Kidney capillary endothelial cell (primary cell): ENCODE results near the gene YWHAG.
"Not testable (repeated sequence)": the region's sequence is repeated elsewhere in the genome, so short reads cannot be mapped to it uniquely, and the experiment has no call there.

Source experiments
- DNase-seq: peaks from one replicate; pipeline ENCODE4 v3.0.0-alpha.2; 2018; ENCODE audit warnings: low spot score

Gene YWHAG

DNA sequence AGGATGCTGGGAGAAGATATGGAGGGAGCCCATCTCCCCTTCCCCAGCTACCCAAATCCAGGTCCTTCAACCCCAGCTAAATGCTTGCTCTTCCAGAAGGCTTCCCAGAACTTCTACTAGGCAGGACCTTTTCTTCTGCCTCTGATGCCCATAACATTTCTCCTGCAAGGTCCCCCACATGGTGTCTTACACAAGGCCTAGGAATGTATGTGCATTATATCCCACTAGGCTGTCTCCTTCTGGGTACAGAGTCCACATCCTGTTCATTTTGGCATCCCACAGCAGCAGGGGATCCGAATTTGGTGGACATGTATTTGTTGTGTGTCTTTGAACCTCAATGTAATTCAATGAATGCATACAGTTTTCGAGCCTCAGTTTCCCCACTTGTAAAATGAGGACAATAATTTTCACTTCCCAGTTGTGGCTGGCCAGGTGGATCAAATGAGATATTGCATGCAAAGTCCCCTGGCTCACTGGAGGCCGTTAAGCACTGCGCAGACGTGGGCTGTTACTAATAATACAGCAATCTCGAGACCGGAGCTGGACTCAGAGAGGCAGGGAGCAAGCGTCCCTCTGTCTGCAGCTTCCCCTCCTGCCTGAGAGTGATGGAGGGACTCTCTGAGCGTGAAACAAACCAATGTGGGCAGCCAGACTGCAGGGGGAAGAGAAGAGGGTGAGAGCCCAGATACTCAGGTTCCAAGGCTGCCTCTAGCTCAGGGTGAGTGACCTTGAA lies 18.6 kb upstream of the YWHAG start:
- DNase-seq = no peak

DNA sequence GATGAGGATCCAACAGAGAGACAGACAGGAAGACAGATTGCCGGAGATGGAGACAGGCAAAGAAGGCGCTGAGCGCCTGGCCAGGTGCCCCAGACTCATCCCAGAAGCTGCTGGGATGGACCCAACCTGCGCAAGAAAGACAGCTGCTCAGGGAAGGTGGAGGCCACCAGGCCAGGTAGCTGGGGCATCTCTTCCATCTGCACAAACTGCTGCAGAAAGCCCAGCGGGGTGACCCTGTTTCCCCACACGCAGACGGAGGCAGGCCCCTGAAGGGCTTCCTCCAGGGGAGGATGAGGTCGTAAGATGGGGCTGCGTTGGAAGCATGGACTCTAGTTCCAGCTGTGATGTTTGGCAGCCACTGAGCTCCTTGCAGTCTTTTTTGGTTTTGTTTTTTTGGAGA lies 16.5 kb upstream of the YWHAG start:
- no peak for DNase-seq

DNA sequence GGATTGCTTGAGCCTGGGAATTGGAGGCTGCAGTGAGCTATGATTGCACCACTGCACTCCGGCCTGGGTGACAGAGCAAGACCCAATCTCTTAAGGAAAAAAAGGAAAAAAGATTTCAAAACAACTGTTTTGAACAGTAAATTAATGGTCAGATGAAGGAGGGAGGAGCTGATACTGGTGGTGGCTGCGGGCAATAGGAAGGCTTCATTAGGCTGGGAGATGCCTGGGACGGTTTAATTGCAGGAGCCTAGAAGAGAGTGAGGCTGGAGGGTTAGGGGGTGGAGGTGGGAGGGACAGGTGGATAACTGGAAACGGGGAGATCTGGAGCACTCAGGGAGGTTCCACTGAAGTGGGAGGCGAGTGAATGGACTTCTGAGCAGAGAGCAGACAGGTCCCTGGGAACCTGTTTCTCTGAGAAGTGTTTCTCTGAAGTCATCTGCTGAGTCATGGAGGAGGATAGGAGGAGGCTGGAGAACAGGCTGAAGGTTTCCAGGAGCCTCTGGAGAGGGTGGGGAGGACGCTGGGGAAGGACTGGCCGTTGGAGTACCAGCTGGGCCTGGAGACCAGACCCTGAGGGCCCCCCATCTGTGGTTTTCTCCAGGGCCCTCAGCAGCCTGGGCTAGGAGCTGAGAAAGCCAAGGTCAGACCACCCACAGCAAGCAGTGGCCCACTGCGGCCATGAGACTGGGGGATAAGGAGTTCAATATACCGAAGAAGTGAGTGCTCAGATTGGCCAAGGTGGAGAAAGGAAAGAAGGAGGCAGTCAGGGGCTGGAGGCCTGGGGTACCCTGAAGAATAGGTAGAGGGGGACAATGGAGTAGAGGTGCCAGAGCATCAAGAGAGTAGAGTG lies 14.4 kb upstream of the YWHAG start:
- DNase-seq = no peak

DNA sequence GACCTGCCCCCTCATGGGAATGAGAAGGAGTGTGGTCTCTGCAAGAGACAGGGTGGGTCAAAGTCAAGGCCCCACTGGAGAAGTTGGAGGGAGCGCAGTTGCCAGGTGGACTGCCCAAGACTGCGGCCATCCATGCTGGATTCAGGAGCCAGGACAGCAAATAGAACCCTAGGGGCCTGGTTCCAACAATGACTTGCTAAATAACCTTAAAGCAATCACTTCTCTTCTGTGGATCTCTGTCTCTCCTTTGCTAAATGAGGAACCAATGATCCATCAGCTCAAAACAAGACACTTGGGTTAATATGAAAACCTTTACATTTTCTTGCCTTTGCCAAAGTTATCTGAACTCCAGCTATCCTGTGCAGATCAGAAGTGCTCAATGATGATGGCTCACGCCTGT lies 12.6 kb upstream of the YWHAG start:
- DNase-seq = no peak

DNA sequence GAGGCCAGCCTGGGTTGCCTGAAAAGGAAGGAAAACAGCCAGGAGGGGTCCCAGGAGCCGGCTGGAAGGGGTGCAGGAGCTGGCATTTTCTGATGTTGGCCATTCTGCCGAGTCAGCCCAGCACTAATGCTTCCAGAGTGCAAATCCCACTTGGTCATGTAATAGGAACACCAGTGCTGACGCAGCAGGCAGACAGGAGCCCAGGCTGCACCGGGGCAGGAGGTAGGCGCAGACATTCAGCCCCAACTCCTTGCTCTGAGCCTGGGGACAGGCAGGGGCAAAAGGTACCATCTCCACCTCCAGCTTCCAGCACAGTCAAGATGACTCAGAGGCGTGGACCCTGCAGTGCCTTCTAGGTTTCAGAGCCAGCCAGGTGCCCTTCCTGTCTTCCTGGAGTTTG lies 10.2 kb upstream of the YWHAG start:
- no peak for DNase-seq

DNA sequence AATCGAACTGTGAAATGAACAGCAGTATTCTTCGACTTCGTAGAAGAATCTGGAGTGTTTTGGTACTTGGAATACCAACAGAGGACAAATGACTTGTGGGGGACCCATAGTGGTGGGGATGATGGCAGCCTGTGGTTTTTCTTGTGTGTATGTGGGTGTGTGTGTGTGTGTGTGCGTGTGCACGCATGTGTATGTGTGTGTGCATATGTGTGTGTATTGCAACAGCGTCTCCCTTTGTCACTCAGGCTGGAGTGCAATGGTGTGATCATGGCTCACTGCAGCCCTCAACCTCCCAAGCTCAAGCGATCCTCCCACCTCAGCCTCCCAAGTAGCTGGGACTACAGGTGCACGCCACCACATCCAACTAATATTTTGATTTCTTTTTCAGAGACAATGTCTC lies 9.4 kb upstream of the YWHAG start:
- DNase-seq = no peak

DNA sequence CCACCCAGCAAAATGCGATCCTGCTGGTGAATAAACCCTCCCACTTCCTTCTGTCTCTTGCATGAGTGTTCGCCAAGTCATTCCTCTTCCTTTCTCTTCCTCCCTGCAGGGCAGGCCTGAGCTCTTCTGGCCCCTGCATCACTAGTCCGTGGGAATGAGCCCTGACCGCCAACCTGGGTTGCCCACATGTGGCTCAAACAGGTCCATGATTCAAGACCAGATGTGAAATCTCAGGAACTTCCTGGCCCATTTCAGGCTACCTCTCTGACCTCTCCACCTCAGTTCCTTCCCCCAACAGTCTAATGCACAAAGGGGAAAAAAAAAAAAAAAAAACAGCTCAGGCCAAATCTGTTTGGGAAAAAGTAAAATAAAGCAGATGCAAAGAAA lies 5.4 kb upstream of the YWHAG start:
- peak; percentile 59 for DNase-seq

DNA sequence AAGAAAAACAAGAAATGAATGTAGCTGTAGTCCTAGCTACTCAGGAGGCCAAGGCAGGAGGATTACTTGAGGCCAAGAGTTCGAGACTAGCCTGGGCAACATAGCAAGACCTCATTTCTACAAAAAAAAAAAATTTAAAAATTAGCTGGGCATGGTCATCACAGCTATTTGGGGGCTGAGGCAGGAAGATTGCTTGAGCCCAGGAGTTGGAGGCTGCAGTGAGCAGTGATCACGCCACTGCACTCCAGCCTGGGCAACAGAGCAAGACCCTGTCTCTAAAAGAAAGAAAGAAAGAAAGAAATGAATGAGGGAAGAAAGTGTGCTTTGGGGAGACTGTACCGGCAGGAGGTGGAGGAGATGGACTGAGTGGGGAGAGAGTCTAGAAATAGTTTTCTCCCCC lies 5.0 kb upstream of the YWHAG start:
- DNase-seq = not testable (repeated sequence)

DNA sequence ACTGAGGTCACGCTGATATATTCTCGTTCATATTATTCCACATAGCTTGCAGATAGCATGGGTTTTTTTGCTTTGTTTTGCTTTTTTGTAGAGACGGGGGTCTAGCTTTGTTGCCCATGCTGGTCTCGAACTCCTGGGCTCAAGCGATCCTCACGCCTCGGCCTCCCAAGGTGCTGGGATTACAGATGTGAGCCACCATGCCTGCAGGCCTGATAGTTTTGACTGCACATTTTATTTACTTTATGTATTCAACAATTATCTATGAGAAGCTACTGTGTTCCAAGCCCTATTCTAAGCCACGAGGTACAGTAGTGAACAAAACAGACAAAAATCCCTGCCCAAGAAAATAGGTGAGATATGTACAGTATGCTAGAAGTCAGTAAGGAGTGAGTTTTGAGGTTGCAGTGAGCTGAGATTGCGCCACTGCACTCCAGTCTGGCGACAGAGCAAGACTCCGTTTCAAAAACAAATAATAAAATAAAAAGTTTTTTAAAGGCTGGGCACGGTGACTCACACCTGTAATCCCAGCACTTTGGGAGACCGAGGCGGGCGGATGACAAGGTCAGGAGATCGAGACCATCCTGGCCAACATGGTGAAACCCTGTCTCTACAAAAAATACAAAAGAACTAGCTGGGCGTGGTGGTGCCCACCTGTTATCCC lies 1.3 kb upstream of the YWHAG start:
- DNase-seq = no peak

DNA sequence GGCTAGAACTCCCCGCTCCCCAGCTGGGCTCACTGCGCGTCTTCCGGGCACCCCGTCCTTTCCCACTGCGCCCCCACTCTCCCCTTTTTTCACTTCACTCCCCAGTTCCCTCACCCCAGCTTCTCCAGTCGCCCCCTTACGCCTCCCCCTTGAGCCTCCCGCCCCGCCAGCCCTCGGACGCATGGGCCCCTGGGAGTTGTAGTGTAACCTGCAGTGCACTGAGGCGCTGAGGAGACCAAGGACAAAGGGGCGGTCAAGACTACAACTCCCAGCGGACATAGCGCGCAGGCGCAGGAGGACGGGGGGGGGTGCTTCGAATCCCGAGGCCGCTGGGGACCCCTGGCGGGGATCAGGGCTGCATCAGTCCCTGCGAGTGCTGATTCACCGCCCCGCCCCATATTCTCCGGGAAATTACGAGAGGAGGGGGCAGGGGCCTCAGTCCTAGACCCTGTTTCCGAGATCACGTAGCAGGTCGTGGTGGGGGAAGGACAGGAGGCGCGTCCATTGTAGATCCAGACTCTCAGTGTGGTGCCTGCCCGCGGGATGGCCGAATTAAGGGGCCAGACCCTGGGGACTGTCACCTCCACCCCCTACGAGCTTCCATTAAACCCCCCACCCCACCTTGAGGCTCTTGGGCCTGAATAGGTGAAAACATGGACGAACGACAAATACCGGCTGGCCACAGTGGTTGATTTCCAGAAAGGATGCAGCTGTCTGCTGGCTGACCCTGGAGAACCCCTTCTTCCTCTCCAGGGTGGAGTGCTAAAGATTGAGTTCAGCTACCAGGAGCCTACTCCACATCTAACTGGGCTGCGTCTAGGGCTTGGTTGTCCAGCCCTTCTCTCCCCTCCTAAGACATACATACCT lies 553 bp upstream of the YWHAG start:
- DNase-seq = peak; percentile 97

DNA sequence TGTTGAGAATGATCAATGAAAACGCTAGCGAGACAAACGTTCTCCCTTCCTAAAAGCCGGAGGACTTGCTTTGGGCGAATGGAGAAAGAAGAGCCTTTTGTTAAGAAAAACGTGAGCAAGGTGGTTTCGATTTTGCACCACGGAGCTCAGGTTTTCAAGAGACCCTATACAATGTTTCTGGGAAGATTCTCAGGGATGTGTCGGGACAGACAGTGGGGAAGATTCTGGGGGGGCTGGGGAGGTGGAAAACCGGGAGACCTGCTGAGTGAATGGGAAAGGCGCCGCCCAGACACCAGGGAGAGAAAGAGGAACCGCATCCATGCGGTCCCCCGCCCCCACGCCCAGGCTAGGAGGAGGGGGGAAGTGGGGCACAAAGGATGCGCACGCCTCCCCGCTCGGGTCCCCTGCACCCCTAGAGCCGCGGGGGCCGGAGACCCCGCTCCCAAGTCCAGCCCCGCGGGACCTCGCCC lies 745 bp downstream of the YWHAG start:
- DNase-seq = no peak

DNA sequence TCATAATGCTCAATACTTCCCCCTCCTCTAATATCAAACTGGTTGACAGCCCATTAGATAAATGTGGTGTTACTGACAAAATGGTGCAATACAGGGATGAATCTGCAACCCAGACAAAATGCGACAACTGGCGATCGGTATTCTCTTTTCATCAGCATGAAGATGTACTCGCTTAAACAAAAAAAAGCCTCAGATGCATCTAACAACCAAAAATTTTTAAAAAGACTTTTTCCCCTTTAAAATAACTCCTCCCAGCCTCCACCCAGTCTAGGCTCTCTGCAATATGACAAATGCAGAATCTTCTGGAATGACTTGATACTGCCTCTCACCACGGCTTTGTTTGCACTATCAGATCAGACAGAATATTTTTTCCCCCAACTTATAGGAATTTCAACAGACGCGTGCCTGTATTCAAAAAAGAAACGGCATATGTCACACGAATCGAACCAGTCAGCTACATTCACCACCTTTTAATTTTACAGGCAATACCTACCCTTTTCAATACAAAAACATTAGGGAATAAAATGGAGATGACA lies 1.2 kb downstream of the YWHAG start:
- no peak for DNase-seq

DNA sequence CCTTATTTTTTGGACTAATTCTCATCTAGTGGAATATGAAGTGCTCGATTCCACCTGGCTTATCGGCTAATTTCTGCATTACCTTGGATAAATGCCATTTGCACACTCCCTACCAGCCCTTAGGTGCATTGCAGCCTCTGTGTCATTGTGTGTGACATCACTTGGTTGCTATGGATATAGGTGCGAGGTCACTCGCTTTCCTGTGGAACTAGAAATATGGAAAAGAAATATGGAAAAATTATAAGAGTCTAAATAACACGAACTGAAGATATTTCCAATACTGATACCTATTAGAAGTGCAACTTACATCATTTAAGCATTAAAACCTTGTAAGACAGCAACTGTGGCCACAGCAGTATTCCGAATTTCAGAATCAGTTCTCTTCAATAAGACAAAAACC lies 2.0 kb downstream of the YWHAG start:
- DNase-seq = peak; percentile 73

DNA sequence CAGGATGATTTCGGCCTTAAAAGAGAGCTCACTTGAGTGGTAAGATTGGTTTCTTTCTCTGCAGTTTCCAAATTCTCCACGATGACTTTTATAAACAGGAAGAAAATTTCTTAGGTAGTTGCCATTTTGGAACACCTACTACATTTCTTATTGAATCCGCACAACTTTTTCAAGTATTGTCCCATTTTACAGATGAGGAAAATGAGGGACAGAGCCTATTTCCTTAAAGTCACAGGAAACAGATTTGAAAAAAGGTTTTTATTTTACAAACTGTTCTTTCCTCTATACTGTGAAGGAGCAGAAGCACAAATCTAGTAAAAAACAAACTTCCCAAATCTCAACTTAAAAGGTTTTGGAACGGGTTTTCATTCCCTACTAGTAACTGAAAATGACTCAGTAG lies 2.7 kb downstream of the YWHAG start:
- DNase-seq = no peak

DNA sequence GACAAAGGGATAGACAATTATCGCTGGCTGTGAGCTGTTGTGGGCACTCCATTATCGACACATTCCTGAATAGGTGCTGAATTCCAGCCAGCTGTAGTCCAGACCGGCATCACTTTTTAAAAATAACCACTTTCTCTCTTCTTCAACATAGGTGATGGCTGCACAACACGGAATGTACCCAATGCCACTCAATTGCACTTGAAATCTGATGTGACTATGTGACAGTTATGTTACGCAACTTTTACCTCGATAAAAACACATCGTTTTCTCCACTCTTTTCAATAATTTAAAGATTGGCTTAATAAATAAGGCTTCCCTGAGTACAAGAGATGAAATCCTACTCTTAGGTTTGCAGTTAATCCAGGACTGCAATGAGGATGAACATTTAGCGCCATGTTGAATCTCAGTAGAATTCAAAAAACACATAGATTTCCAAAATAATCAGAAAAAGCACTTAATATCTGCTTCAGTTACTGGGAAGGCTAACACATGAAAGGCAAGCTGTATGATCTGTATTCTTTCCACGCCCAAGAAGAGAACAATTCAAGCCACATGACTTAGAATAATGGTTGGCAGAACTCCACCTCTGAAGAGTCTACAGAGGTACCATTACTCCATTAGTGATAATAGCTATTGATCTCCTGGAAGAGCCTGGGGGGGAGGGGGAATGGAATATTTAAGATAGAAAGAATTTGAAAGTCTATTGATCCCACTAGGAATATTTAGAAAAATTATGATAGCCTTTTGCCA lies 3.6 kb downstream of the YWHAG start:
- DNase-seq = no peak

DNA sequence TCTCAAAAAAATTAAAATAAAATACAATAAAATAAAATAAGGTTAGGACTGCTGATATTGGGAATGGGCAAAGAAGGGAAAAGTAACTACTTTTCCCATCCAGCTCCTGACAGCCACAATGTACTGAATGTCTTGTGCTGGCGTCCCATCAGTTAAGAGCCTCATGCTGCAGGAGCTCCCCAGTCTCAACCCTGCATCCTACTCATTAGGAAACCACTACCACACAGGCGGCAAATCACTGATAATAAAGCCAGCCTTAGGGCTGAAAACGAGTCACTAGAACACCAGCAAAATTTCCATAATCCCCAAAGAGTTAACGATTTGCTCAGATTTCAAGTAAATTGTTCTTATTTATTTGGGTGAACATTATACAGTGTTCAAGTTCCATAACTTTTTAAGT lies 4.3 kb downstream of the YWHAG start:
- DNase-seq = no peak

DNA sequence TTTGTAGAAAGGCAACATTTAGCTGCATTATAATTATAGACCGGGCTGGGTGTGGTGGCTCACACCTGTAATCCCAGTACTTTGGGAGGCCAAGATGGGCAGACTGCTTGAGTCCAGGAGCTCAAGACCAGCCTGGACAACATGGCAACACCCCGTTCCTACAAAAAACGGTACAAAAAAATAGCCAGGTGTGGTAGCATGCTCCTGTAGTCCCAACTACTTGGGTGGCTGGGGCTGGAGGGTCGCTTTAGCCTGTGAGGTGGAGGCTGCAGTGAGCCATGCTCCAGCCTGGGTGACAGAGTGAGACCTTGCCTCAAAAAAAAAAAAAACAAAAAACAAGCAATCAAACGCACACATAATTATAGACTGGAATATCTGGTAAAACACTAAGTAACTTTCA lies 5.0 kb downstream of the YWHAG start:
- DNase-seq = no peak

DNA sequence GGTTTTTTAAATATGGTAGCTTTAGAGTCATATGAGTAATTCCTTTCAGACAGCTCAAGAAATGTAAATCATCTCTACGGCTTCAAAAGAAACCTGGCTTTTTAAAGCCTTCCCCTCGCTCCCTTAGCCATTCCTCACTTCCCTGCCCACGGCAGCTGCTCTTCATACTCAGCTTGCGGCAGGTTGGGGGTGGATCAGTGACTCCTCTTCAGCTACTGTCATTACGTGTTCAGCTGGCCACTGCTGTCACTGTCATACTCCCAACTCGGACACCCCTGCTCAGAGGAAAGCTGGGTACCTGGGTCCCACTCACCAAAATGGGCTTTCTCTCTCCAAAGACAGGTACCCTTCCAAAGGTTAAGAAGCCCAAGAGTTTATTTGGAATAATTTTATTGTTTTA lies 6.6 kb downstream of the YWHAG start:
- DNase-seq = no peak

DNA sequence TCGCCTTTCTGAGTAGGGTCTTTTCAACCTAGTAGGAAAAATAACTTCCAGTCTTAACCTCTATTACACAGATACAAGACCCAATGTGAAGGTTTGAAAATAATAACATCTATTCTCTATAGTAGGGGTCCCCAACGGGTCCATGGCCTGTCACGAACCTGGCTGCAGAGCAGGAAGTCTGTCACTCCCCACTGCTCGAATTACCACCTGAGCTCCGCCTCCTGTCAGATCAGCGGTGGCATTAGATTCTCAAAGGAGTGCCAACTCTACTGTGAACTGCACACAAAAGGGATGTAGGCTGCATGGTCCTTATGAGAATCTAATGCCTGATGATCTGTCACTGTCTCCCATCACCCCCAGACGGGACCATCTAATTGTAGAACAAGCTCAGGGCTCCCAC lies 7.4 kb downstream of the YWHAG start:
- no peak for DNase-seq

DNA sequence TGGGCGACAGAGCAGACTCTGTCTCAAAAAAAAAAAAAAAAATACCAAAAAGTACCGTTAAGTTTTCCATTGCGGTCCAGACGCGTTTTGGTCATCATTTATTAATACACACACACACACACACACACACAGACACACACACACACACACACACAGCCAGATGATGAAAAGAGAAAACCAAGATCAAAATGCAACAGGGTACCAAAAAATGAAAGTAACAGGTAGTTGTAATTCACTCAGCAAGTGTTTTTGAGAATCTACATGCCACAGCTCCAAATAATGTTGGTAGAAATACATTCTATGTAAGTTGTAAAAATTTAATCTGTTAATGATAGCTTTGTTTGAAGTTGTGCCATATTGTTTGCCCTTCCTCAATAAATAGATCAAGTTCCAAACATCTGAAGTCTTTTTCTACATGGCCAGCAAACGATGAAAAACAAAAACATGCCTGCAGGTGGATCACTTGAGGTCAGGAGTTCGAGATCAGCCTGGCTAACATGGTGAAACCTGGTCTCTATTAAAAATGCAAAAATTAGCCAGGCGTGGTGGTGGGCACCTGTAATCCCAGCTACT lies 9.4 kb downstream of the YWHAG start:
- DNase-seq = no peak

DNA sequence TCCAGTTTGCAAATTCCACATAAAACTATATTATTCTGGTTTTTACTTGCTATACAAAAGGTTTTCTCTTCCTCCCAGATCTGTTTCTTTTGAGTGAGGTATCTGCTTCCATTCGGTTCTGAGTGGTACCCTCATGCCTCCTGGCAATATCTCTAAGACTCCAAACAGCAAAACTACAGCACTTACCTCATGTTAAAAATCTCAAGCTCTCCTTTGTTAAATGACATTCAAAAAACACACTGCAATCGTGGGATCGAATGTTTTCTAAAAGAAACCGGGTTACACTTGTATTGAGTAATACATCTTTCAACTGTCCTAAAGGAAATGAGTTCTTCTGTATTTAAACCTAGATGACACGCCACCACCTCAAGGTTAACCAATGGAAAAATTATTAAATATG lies 11.1 kb downstream of the YWHAG start:
- no peak for DNase-seq
